Fibroblast of the conjunctiva (primary cell): ENCODE results near the gene RBM19.

Source experiments
- DNase-seq: peaks from one replicate; pipeline ENCODE4 v3.0.0-alpha.2; 2010; ENCODE audit warnings: low read depth

RBM19 gene

DNA sequence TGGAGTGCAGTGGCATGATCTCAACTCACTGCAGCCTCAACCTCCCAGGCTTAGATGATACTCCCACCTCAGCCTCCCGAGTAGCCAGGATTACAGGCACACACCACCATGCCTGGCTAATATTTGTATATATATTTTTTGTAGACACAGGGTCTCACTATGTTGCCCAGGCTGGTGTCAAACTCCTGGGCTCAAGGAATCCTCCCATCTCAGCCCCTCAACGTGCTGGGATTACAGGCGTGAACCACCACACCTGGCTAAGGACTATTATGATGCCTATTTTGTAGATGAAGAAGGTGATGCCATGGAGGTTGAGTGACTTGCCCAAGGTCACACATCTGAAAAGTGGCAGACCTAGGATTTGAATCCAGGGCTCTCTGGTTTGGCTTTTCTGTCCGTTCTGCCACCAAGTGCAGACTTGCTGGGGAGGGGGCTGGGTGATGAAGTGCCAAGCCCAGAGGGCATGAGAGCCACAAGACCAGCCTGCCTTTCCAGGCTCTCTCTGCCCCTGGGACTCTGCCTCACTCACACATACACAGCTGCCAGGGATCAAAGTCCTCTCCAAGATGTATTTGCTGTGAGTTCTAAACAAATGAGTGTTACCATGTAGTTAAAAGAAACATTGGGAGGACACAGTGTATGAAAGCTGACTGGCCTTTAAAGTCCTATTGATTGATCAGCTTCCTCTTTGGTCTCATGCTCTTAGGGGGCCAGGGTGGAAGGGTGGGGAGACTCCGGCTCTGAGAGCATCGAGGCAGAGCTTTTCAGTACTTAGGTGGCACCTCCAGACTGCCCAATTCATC is 21.3 kb upstream of the RBM19 start:
- no peak for DNase-seq

DNA sequence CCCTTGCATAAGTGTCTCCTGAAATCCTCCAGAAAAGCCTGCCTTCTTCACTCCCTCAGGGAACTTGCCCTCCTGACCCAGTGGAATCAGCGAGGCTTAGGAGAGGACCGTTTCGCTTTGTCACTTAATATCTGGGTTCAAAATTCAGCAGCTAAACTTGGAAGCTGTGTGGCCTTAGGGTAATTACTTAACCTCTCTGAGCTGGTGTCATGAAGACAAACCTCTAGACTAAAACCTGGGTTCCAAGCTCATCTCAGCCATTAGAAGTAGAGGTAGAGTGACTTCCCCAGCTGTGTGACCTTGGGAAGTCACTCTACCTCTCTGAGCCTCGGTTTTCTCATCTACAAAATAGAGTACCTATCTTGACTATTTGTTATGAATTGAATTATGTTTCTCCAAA is 18.3 kb upstream of the RBM19 start:
- no peak for DNase-seq

DNA sequence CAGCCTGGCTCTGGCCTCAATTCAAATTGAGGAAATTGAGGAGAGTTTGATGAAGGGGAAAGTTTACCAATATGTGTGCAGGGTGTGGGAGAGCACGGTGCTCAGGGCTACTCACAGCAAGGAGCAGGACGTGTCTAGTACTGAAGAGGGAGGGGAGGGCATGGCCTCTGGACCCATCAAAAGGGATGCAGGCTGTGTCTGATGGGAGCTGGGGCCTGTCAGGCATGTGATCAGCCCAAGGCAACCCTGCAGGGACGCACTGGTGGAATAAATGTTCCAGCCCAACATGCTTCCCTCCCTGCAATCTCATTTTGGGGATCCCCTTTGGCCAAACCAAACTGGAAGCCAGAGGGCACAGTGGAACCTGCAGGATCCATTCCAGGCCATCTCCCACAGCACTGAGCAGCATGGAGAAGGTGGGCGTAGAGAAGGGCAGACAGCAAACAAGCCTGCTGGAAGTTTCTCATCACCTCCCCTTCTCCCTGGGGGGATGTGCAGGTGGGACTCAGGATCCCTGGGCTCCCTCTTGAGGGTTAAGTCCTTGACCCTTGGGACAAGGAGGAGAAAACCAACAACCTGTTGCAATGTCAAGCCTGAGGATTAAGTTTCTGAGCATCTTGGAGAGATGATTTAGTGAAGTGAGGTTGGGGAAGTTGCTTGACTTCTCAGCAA is 17.8 kb upstream of the RBM19 start:
- no peak for DNase-seq

DNA sequence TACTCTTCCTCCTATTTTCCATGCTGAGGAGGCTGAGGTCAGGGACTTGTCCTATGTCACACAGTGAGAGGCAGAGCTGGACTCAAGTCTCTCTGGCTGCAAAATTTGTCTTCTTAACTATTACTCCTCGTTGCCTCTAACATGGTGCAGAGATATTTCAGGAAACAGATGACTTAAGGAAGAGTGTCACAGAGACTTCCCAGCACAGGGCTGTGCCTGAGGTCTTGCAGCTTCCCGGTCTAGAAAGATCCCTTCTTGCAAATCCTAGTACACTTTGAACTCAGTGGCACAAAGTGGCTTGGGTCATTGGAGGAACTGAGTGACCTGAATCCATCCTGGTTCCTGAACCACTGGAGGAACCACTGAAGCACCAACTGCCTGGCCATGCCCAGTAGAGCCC is 17.1 kb upstream of the RBM19 start:
- DNase-seq, result no peak

DNA sequence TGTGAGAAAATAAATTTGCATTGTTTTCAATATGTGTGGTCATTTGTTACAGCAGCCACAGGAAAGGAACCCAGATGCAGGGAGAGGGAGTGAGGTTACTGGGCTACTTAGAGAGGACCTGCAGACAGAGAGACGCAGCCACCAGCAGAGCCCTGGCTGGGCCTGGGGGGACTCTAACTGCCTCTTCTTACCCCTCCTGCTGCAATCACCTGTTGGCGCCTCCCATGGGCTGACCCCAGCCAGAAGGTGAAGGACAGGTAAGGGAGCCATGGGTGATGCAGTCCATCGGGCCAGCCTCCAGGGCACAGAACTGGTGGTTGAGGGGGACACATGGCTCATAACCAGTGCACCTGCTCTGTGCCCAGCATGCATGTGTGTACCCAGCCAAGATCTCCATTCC is 15.8 kb upstream of the RBM19 start:
- no peak for DNase-seq

DNA sequence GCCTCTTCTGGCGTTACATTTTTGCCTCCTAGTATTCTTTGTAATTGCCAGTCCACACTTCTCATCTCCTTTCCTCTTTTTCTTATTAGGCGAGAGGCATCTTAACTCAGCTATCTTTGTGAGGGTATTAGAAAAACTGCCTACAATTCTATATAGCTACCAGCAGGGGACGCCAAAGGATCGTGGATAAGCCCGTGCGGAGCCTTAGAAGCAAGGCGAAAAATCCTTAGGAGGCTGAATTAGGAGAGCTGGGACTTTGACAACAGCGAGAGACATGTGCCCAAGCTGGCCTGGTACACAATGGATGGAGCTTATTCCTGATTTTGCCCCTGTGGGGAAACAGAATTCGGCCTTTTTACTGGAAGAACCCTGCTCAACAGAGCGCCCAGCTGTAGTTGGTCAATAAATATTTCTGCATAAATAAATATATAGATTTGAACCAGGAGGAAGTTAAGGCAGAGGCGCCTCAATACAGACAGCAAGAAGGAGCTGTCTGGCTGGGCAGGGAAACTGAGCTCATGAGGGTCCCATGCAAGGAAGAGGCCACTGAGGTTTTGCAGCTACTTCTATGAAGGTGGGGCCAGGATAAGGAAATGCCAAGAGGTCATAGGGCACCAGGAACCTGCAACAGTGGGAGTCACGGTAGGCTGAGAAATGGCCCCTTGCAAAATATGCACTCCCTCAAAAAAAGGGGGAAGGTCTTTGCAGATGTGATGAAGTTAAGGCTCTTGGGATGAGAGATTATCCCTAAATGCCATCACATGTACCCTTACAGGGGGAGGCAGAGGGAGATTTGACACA is 14.6 kb upstream of the RBM19 start:
- peak; percentile 61 for DNase-seq

DNA sequence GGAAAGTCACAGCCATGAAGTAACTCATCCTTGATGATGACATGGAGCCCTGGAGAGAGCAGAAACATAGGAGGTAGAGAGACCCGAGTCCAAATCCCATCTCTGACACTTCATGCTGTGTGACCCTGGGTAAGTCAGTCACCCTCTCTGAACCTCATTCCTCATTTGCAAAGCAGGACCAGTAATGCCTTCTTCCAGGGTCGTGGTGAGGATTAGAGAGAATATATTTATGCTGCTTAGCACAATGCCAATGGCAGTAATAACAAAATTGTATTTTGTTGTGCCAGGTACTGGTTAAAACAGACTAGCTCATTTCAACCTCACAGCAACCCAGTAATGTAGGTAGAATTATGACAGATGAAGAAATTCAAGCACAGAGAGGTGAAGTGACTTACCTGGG is 13.9 kb upstream of the RBM19 start:
- DNase-seq, result no peak

DNA sequence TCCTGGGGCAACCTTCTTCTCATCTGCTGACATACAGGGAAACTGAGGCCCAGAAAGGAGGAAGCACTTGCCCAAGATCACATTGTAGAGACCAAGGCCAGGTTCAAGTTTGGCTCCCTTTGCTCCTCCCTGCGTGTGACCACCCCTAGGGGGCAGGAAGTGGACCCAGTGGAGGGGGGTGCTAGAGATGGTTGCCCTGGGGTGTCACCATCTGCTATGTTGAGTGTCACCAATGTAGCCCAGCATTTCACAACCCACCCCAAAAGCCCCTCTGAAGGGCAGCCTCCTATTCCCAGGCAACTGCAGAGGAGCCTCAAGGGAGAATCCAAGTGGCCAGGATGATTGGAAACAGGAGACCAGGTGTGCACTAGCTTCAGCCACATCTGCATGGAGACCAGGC is 12.0 kb upstream of the RBM19 start:
- no peak for DNase-seq

DNA sequence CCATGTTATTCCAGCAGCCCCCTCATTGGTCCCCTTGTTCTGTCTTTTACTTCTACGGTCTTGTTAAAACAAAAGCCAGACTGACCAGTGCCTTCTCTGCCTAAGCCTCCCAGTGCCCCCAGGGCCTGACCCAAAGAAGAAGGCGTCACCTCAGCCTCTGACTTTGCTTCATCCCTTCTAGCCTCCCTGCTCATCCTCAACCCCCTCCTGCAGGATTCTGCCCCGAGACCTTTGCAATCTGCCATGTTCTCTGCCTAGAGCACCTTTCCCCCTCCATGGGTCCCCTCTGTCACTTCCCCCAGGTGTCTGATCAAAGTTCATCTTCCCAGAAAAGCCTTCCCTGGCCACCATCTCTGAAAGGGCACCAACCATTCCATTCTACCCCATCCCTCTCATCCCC is 7.9 kb upstream of the RBM19 start:
- no peak for DNase-seq

DNA sequence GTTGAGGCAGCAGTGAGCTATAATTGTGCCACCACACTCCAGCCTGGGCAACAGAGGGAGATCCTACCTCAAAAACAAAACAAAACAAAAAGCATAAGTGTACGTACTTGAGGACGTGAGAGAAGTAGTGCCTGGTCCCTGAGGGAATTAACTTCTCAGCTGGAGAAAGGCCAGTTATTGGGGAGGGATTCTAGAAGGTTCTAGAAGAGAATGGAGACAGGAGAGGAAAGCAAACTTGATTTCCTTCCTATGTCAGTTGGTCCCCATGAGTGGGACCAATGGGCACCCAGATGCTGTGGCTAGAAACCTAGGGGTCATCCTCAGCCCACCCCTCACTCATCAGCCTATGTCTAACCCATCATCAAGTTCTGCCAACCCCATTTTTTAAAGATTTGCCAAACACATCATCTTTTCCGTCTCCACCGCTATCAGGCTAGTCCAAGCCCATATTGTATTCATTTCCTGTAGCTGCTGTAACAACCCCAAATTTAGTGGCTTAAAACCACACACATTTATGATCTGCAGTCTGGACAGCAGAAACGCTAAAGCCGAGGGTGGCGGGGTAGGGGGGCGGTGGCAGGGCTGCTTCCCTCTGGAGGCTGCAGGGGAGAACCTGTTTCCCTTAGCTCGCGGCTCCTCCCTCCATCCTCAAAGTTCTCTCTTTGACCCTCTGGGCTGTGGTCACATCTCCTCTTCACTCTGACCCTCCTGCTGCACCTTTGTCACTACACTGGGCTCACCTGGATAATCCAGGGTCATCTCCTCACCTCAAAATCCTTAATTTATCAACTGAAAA is 7.2 kb upstream of the RBM19 start:
- no peak for DNase-seq

DNA sequence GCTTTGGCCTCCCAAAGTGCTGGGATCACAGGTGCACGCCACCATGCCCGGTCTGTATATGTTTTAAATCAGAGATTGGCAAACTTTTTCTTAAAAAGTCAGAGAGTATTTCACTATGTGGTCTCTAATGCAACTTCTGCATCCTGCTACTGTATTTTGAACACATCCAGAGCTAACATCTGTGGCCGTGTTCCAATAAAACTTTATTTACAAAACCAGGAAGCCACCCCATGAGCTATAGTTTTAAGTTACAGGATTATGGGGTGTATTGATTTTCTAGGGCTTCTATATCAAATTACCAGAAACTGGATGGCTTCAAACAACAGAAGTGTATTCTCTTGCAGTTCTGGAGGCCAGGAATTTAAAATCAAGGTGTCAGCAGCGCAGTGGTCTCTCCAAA is 5.3 kb upstream of the RBM19 start:
- no peak for DNase-seq

DNA sequence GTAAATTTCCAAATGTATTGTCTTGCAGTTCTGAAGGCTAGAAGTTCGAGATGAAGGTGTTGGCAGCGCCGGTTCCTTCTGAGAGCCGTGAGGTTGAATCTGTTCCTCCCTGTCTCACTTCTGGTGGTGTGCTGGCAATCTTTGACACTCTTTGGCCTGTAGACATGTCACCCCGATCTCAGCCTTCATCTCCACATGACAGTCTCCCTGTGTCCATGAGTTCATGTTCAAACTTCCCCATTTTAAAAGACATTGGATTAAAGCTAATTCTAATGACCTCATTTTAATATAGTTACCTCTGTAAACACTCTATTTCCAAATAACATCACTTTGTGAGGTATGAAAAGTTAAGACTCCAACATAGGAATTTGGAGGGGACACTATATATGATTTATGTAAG is 4.1 kb upstream of the RBM19 start:
- DNase-seq, result no peak

DNA sequence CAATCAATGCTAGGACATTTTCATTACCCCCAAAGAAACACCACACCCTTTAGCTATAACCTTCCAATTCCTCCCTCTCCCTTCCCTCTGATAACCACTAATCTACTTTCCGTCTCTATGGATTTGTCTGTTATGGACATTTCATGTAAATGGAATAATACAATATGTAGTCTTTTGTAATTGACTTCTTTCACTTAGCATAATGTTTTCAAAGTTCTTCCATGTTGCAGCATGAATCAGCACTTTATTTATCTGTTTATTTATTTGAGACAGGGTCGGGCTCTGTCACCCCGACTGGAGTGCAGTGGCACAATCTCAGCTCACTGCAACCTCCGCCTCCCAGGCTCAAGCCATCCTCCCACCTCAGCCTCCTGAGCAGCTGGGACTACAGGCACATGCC is 1.2 kb upstream of the RBM19 start:
- DNase-seq, result no peak

DNA sequence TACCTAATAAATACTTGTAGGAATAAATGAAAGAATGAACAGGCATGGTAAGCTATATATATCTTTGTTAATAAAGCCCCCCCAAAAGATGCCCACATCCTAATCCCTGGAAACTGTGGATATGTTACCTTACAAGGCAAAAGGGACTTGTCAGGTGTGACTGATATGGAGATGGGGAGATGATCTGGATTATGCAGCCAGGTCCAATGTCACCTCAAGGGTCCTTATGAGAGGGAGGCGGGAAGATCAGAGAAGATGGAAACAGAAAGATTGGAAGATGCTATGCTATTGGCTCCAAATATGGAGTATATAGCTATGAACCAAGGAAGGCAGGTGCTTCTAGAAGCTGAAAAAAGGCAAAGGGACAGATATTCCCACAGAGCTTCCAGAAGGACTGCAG is 3.4 kb downstream of the RBM19 start:
- no peak for DNase-seq

DNA sequence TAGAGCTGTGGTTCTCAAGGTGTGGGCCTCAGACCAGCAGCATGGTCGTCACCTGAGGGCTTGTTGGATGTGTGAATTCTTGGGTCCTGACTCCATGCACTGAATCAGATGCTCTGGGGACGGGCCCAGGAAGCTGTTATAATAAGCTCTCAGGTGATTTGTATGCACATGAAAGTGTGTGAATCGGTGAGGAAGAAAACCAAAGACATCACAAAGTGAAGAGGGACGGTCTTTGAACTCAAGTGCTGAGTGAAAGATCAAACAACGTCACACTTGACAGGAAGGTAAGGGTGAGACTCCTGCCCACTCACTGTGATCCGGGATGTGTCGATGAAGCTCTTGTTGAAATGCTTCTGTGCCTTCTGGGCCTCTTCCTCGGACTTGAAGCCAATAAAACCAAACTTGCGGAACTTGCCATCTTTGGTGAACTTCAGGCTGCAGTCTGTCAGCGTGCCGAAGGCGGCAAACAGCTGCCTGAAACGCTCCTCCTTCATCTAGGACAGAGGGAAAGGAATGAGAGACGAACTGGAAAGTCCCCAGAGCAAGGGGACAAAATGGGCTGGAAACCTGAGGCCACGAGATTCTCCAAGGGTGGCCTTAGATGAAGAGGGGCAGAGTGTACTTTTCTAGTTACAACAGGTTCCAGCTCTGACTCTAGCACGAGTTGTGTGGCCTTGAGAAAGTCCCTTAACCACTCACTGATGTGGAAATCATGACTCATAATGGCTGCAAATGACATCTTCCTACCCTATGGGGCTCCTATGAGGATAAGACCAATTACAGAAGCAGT is 4.0 kb downstream of the RBM19 start:
- DNase-seq, result peak; percentile 10

DNA sequence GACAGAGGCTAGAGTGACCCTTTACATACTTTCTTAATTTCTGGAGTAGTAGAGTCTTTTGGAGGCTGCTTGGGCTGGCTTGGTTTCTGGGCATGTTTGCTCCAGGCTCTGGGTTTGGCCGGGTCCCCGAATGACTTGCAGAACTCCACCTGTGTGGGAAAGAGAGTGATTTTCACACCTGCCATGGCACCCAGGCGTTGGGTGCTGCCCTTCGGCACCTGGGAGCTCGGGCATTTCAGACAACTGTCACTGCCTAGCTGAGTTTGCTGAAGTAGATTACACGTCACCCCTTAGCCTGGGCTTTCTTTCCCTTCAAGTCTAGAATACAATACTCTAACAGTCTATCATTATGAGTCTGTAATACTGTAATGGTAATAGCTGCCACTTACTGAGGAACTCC is 6.1 kb downstream of the RBM19 start:
- no peak for DNase-seq

DNA sequence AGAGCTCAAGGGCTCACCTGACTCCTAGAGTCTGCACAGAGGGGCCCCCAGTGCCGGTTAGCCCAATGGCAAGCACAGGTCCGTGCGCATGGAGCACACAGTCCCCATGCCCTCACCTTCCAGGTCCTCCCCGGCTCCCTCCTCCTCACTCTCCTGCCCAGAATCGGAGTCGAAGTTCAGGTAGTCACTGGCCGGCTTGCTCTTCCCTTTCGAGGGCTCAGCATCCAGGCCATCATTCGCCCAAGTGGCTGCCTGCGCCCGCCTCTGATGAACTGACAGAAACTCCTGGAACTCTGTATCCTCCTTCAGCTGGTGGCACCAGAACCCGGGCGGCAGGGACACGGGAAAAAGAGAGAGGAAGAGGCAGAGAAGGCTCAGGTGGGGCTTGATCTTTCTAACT is 7.0 kb downstream of the RBM19 start:
- DNase-seq, result no peak

DNA sequence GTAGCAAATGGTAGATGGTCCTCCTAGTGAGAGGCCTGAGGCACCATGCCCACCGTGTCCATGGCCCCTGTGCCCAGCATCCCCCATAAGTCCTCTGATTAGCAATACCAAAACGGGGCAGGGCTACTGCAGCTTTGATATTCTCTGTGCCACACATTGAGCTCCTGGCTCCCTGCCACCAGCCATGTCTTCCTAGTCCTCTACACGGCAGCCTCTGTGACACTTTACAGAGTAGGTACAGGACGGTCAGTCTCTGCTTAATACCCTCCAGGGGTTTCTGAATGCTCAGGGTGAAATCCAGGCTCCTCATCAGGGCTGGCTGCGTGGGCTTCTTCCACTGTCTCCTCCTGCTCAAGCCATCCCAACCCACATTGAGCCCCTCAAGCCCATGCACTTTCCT is 8.0 kb downstream of the RBM19 start:
- DNase-seq, result no peak

DNA sequence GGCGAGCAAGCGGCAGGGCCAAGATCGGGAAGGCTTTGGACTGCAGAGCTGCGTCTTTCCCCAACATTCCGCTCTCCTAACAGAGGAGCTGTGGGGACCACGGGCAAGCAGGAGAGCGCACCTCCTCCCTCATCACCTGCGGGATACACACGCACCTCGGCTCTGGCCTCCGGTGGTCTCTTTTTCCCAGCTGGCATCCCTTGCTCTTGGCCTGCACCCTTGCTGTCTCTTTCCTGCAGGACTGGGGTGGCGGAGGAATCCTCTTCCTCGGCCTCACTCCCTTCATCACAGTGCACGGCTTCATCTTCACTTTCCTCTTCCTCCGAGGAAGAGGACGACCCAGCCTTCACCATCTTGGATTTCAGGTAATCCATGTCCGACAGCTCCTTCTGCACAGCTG is 8.5 kb downstream of the RBM19 start:
- DNase-seq, result no peak

DNA sequence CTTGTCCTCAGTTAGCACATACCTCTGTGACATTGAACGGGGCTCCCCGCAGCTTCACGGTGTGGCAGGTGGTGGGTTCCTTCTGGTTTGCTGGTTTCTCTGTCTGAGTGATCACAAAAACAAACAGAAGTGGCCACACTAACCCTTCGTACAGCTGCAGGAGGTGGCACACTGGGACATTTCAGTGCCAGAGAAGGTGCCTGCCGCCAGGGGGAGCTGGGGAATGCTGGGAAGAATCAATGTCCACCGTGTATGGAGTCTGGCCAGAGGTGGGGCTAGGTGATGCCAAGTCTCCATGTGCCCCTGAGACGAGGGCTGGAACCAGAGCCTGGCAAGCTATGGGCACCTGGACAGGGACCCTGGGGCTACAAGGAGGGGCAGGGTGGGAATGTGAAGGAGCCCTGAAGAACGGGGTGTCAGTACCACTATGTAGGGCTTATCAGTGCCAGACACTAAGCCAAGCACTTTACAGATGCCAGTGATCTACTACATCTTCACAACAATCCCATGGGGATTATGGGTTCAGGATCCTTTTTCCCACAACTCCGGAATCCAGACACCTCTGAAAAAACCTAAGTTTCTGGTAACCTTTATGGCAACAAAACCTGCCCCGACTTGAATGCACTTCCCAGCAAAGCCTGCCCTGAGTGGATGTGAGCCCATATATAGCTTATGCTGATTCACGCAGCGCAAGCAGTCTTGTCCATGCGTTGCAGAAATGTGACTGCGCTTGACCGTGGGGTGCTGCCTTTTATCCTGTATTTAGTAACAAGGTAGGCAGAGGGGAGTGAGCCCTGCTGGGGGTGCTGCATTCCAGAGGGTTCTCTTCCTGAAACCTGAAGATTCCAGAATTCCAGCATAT is 10.8 kb downstream of the RBM19 start:
- no peak for DNase-seq

DNA sequence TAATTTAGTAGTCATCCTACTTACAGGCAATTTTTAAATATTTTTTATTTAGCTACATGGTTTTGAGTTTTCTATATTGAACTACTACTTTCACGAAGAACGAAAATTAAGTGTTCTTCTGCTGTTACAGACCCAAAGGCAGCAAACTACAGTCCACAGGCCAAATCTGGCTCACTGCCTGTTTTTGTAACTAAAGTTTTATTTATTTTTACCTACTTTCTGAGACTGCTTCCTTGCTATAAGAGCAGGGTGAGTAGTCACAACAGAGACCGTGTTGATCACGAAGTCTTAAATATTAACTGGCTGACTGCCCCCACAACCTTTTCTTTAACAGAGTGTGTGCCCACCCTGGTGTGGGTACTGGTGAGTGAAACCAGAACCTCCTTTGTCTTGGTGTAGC is 11.6 kb downstream of the RBM19 start:
- DNase-seq, result no peak
